Esophagus mucosa (tissue), 1 donor: ENCODE results near the gene PCMTD2. TPM values are rescaled to one million over a fixed set of nuclear protein-coding genes. Genes with fewer than 3 reads are reported as not detected.
A peak's percentile ranks its signal among the peaks of the same experiment; 100 is the strongest.

Experiments
- ATAC-seq: fragments of 200-7000 bp; cut with Tn5 transposase; one replicate; pipeline ENCODE4 v1.9.1; 2020
- total RNA-seq: library from RNA; stranded (reverse); gene quantifications from one replicate; pipeline ENCODE4 v1.2.4, GENCODE V29; 2023
- donor health status: DM: yes; HTN: yes; CAD: no.

The PCMTD2 gene
- 26.0 TPM for total RNA-seq

DNA sequence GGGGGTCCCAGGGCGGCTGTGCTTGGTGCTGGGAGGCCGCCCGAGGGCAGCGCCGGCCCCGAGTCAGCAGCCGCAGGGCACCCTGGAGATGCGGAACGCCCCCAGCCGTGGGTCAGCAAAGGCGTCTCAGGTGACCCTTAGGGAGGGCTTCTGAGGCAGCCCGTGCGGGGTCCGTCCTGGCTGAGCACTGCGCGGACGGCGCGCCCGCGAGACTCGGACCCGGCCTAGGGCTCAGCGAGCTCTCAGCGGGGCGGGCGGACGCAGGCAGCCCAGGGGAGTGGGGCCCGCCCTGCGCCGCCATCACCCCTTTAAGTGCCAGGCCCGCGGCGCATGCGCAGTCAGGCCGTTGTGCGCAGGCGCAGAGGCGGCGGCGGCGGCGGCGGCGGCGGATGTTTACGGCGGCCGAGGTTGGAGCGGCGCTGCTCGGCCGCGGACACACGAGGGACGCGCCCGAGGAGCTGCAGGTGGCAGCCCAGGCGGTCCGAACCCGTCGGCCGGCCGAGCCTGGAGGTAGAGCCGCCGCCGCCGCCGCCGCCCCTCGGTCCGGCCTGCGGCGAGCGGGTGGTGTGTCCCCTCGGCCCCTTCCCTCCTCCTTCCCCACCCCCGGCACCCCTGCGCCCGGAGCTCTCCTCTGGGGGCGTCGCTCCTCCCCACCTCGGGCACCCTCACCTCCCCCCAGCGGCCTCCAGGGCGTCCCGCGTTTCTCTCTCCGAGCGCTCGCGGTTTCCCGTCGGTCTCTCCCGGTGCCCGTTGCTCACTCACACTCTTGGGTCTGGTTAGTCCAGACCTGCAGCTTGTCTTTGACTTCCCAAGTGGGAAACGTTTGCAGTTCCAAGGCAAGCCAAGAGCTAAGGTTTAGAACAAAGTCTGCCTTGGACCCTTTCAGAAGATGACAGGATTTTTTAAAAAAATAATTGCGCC is at the start of gene PCMTD2:
Gene PCMTD2, plus strand, starts transcription at position 388 of the 921 bp plus-strand sequence. CDS start 4,218 bp downstream, outside the sequence.
- peak; percentile 96 for ATAC-seq

DNA sequence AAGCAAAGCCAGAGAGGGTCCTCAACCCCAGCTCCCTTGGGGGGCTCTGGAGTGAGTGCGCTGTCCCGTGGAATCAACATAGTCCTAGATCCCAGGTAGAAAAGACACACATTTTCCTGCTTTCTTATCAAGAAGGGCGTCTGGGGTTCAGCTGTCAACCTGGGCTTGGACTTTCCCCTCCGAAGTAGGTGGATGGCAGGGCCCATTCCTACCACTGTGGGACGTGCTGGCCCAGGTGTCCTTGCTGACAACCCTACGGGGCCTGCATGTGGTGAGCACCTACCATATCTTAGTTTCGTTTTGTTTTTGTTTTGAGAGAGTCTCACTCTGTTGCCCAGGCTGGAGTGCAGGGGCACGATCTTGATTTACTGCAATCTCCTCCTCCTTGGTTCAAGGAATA is 48.9 kb upstream of the PCMTD2 start:
- ATAC-seq, result no peak

DNA sequence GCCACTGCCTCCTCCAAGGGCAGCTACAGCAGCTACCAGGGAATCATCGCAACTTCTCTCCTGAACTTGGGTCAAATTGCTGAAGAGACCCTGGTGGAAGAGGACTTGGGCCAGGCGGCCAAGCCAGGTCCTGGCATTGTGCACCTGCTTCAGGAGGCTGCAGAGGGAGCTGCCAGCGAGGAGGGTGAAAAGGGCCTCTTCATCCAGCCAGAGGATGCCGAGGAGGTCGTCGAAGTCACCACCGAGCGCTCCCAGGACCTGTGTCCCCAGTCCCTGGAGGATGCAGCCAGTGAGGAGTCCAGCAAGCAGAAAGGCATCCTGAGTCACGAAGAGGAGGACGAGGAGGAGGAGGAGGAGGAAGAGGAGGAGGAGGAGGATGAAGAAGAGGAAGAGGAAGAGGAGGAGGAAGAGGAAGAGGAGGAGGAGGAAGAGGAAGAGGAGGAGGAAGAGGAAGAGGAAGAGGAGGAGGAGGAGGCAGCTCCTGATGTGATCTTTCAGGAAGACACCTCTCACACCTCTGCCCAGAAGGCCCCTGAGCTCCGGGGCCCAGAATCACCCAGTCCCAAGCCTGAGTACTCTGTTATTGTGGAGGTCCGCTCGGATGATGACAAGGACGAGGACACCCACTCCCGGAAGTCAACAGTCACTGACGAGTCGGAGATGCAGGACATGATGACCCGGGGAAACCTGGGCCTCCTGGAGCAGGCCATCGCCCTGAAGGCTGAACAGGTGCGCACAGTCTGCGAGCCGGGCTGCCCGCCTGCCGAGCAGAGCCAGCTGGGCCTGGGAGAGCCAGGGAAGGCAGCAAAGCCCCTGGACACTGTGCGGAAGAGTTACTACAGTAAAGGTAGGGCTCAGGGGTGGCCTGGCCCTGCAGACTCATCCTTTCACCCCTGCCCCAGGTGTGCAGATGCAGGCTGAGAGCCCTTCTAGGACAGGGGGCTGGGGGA is 47.6 kb upstream of the PCMTD2 start:
- ATAC-seq, result no peak

DNA sequence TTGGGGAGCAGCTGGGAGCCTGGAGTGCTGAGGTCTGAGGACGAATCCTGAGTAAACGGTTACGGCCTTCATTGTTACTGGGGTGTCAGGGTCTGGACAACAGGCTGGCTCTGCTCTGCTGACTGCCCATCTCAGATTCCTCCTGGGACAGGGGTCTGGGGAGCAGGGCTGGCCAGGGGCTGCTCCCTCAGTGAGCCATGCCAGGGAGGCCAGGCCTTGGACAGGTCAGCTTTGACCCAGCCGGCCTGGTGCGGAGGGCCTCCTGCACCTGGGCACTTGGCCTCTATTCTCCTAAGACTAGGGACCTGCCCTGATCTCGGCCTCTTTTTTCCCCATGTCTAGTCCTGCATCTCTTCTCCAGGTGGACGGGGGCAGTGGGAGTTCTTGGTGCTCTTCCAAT is 46.4 kb upstream of the PCMTD2 start:
- no peak for ATAC-seq

DNA sequence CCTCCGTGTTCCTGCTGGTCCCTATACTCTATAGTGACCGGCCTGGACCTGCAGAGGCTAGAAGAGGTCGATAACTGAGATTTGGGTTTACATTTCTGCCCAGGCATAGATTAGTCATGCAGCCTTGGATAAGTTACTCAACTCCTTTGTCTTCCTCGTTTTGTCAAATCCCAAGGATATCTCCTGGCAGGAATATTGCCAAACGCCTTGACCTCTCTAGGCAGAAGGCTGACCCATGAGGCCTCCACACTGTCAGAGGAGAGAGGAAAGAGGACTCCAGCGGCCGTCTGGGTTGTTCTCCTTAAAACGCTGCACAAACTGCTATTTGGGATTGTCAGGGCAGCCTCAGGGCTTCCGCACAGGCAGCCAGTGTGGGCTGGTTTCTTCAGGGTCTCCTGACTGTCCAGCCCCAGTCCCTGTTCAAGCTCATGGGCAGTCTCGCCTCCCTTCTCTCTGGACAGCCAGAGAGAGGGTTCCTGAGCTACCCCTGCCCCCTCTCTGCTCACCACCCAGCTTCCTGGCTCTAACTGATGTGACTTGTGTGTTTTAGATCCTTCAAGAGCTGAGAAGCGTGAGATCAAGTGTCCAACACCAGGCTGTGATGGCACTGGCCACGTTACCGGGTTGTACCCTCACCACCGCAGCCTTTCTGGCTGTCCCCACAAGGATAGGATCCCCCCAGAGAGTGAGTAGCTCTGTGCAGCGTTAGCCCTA is 44.7 kb upstream of the PCMTD2 start:
- no peak for ATAC-seq

DNA sequence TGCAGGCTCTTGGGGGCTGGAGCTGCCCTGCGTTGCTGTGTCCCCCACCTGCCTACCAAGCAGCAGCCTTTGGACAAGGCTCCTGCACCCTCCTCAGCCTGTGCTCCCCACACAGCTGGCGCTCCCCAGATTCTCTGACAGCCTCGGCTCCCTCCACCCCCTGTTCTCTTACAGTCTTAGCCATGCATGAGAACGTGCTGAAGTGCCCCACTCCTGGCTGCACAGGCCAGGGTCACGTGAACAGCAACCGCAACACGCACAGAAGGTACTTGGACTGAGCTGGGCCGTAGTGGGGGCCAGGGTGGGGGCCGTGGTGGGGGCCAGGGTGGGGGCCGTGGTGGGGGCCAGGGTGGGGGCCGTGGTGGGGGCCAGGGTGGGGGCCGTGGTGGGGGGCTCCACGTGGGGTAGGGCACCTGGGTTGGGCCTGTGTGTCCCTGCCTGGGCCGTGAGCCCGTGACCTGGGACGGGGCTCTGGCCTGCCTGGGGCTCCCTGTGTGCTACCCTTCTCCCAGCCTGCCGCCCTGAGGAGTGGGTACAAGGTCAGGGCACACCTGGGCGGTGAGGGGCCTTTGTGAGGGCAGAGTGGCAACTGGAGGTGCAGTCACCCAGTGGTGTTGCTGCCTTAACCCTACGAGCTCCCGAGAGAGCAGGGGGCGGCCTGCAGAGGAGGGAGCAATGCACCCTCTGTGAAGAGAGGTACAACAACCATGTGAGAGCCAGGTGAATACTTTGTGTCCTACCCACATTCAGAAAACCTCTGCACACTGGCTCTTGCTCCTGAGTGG is 43.5 kb upstream of the PCMTD2 start:
- no peak for ATAC-seq

DNA sequence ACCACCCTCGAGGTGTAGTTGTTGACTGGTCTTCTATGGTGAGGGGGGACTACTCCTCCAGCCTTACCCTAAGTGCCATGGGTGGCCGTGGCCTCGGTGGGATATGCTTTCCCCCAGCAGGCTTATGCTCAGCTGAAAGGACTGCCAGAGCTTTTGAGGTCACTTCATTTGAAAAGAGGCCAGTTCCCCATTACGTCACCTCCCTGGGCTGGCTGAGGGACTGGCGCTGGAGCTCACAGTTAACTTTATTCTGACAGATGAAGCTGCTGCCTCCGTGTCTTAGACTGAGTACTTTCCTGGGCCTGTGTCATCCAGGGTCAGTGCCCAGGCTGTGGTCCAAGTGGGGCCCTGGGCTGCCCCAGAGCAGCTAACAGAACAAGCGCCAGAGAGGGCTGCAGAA is 42.8 kb upstream of the PCMTD2 start:
- ATAC-seq, result no peak

DNA sequence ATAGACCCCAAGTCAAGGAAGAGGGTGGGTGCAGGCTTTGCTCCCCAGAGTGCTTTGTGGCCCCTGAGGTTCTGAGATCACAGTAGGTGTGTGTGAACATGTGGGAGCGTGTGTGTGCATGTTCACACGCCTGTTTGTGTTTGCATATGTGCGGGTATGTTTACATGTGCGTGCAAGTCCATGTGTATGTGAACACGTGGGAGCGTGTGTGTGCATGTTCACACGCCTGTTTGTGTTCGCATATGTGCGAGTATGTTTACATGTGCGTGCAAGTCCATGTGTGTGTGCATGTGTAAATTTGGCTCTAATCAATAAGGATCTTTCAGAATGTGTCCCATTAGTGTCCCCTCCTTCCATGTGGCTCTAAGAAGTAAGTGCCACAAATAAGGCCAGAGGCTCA is 41.4 kb upstream of the PCMTD2 start:
- no peak for ATAC-seq

DNA sequence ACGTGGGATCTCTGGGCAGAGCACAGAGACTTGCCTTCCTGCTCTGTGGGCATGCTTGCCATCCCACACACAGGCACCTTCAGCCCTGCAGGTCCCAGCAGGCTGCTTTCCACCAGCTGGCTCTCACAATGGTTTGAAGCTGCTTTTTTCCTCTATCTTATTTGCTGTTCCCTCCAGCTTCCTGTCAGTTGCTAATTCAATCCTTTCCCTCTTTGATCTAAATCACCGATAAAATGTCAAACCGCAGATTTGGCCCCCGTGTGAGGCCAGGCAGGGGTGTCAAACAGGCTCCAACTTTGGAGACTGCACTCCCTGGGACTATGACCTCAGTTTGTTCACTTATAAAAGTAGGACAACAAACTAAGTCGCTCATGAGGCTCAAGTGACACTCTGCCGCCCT is 40.6 kb upstream of the PCMTD2 start:
- ATAC-seq, result peak; percentile 30

DNA sequence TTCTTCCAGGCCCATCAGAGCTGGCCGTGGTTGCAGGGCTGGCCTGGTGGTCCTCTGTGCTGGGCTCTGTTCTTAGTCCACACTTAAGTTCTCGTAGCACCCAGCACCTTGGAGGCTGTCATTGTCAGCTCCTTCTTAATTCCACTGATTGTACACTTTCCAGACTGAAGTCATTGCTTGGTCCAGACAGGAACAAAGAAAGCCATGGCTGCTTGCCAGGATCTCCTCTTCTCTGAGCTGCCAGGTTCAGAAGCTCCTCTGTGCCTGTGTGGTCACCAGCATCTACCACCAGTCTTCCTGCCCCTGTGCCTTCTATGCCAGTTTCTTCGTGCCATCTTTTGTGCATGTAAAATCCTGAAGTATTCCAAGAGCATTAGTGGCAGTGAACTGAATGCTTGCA is 39.5 kb upstream of the PCMTD2 start:
- ATAC-seq, result no peak

DNA sequence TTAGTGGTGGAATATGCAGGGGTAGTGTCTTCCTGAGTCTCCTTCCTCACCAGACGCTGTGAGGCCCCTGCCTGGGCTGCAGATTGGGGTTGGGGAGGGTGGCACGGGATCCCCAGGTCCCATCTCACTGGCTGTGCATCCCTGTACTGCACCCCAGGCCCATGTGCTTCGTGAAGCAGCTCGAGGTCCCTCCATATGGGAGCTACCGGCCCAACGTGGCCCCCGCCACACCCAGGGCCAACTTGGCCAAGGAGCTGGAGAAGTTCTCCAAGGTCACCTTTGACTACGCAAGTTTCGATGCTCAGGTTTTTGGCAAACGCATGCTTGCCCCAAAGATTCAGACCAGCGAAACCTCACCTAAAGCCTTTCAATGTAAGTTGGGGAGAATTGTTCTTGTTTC is 38.6 kb upstream of the PCMTD2 start:
- no peak for ATAC-seq

DNA sequence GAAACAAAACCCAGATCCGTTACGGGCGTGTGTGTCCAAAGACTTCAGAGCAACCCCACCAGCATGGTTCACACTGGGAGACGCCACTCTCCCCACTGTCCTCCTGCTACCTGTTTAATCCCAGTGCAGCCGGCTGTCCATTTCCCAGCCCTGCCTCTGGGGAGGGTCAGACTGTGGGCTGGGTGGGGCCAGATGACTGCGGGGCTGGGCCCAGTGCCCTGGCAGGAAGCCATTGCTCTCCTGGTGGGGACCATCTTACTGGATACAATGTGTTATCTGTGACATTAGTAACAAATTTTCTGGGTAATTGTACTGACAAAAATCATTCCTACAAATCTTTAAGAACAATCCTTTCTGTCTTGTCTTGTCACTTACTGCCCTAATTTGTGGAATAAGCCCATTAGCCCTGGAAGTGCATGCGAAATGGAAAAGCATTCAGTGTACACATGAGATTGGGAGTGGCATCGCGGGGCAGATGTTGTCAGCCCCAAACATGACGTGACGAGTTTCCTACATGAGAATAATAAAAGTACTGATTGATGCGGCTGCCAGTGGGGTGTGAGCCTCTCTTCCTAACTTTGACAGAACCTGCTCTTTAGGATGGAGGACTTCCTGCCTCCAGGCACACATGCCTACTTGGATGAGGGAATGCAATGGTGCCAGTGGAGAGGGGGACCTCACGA is 37.9 kb upstream of the PCMTD2 start:
- ATAC-seq, result peak; percentile 21

DNA sequence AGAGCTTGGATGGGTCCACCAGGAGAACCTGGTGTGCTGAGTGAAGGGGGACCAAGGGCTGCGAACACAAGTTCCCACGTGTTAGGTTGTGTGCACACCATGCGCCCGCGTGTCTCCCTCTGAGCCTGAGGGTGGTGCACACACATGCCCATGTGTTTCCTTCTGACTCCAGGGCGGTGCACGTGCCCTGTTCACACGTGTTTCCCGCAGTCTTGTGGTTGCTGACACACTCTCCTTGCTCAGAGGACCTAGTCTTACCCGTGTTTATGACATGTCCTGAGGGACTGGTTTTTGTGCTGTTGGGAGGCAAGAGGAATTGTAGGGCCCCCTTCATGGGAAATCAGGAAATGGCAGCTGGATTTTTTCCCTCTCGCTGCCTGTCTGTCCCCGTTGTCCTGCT is 36.3 kb upstream of the PCMTD2 start:
- ATAC-seq, result peak; percentile 47

DNA sequence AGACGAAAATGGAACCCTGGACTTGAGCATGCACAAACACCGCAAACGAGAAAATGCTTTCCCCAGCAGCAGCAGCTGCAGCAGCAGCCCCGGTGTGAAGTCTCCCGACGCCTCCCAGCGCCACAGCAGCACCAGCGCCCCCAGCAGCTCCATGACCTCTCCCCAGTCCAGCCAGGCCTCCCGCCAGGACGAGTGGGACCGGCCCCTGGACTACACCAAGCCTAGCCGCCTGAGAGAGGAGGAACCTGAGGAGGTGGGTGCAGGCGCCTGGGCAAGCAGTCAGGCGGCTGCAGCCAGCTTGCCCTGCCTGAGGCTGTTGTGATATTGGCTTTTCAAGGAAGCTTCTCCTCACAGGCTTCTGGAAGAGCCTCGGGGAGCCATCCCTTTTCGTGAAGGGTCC is 35.8 kb upstream of the PCMTD2 start:
- no peak for ATAC-seq

DNA sequence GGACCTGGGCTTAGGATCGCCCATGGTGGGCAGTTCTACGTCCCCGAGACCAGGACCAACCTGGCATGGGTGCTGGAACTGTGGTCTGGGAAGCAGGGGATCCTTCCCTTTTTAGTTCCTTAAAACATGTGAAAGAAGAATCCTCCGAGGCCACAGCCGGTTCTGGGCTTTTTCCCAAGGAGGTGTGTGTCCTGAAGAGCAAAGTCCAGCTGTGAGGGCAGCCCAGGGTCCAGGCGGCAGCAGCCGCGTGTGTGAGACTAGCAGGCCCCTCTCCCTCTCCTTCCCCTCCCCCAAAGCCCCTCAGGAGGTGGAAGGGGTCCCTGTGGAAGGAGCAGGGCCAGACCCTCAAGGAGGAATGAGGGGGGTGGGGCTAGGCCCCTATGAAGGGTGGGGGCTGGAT is 35.1 kb upstream of the PCMTD2 start:
- ATAC-seq, result no peak

DNA sequence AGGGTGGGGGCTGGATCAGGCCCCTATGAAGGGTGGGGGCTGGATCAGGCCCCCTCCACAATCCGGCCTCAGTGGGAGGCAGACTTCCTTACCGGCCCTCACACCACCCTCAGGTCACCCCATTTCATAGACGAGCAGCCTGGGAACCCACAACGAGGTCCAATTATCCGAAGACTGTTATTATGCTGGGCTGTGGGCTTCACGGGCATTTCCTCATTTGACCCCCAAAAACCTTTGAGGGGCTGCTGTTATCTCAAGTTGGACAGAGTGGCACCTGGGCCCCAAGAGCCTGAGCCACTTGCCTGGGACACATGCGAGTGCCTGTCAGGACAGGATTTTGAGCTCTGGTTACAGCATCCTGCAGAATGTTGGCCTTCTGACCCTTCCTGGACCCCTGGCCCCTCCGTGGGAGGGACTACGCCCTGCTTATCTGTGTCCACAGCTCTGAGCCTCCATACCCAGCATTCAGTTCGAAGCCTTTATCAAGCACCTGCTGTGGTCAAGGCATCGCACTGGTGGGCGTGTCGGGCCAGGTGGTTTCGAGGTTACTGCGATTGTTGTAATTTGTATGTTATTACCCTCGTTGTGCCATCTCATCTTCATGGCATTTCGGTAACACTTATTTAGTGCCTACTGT is 34.5 kb upstream of the PCMTD2 start:
- no peak for ATAC-seq

DNA sequence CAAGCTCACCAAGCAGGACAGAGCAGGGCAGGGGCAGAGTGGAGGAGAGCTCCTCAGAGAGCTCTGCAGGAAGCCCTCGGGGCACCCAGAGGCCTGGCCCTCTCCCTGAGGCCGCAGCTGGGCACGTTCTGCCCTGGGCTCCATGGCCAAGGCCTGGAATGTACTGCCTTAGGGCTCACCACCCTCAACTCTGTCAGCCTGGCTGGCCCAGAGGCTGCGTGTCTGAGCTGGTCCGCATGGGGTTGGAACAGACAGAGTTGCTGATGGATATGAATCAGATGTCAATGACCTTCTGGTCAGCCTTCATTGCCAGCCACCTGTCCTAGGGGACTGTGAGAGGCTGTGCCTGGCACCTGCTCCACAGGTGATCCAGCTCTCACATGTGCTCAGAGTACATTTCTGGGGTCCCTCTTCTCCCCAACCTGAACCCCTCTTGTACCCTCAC is 33.2 kb upstream of the PCMTD2 start:
- peak; percentile 50 for ATAC-seq

DNA sequence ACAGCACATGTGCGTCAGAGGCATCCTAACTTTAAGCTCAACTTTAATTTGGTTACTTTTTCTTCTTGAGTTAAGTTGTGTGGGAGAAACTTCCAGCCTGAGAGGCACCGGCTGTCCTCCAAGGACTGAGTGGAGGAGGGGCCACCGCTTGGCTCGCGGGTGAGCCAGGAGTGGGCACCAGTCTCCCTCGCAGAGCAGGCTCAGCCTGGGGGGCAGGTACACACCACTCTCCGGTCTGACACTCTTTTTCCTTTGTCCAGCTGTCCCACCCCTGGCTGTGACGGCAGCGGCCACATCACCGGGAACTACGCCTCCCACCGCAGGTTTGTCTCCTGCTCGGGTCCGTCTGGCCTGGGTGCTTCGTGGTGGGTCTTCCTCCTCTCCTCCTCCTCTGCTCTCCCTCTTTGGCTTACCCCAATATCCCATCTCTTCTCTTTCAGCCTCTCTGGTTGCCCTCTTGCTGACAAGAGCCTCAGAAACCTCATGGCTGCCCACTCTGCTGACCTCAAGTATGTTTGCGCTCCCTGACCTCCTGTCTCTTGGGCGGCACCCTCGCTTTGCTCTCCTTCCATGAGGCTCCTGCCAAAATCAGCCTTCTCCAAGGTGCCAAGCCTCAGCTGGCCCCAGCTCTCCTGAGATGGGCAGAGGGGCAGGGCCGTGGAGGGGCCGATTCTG is 32.6 kb upstream of the PCMTD2 start:
- no peak for ATAC-seq

DNA sequence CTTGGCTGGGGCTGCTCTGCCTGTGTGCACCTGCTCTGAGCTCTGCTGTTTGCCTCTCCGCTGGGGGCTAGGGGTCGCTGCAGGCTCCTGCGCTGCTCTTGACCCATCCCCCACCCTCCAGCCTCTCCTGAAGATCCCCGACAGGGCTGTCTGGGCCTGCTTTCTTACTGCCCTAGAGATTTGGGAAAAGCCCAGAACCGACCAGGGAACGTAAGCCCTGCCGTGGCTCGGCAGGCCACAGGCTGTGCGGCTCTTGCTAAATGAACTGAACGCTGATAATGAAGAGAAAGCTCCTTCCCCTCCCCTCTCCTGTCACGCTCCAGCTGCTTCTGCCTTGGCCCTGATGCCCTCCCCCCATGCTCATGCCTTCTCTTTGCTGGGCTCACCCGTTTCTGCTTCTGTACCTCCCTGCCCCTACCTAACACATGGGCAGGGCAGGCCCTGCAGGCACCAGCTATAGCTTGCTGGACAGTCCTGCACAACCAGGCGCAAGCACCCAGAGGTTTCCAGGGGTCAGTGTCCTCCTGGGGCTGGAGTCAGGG is 32.0 kb upstream of the PCMTD2 start:
- peak; percentile 9 for ATAC-seq
